GM19455 (cell line): Measurements from ENCODE around the gene PHLPP1.
"Not testable (repeated sequence)": the region's sequence is repeated elsewhere in the genome, so short reads cannot be mapped to it uniquely, and the experiment has no call there.

Experiments
- ATAC-seq: cut with Tn5 transposase; IDR thresholded peaks from one replicate; pipeline ENCODE4 v1.9.1; 2021; ENCODE audit not compliant: unreplicated experiment

PHLPP1 gene

DNA sequence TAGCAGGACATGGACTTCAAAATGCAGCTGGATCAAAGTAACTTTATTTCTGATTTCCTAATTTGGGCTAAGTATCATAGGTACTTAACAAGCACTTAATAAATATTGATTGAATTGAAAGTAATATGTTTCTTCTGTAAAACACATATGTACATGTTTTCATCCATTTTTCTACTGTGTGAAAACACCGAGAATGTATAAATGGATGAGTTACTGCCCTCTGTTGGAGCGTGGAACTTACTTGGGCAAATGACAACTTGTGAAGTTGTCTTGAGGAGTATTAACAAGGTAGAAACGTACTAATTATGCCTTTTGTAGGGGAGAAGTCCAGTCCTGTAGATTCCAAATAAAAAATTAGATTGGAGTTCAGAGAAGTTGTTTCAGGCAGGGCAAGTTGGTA lies 87.2 kb downstream of the PHLPP1 start:
- no peak for ATAC-seq

DNA sequence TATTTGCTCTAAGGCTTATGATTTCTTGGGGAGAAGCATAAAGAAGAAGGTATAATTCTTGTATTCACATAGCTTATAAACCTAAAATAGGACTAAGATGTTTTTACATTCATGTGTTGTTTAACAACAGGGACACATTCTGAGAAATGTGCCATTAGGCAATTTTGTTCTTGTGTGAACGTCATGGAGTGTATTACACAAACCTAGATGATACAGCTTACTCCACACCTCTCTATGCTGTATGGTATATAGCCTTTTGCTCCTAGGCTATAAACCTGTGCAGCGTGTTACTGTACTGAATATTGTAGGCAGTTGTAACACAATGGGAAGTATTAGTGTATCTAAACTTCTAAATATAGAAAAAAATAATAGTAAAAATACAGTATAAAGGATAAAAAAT lies 92.1 kb downstream of the PHLPP1 start:
- ATAC-seq: no peak

DNA sequence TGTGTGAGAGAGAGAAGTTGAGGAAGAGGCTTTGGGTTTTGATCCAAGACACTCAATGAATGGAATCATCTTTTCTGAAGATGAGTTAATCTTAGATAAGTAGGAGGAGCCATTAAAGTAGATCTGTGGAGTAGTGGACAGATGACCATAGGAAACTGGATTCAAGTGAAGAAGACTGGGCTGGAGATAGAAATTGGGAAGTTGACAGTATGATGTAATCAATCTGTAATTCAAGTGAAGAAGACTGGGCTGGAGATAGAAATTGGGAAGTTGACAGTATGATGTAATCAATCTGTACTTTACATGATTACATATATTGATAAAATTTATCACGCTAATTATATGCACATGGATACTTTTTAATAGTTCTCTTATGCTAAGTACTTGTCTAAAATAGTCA lies 92.8 kb downstream of the PHLPP1 start:
- ATAC-seq: no peak

DNA sequence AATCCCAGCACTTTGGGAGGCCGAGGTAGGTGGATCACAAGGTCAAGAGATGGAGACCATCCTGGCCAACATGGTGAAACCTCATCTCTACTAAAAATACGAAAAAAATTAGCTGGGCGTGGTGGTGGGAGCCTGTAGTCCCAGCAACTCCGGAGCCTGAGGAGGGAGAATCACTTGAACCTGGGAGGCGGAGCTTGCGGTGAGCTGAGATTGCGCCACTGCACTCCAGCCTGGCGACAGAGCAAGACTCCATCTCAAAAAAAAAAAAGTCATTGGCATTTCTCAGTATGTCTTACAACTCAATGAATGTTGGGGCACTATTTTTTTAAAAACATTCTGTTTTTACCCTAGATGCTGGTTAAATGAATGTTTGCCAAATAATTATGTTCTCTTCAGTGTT lies 94.1 kb downstream of the PHLPP1 start:
- ATAC-seq: not testable (repeated sequence)

DNA sequence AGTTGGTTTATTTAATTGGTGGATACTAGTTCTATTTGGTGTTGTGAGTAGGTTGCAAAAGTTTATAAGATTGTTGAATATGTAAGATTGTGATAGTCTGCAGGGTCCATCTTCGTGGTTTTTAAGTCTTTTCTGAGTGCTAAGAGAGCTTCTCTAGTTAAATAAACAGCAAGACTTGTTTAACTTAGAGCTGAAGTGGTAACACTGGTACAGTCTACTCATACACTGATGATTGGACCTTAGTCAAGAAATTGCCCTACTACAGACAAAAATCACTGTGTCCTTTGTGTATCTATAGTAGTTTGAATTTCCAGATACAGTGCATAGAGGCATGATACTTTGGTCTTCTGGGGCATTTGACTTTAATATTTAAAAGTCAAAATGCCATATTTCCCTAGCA lies 94.6 kb downstream of the PHLPP1 start:
- ATAC-seq: no peak

DNA sequence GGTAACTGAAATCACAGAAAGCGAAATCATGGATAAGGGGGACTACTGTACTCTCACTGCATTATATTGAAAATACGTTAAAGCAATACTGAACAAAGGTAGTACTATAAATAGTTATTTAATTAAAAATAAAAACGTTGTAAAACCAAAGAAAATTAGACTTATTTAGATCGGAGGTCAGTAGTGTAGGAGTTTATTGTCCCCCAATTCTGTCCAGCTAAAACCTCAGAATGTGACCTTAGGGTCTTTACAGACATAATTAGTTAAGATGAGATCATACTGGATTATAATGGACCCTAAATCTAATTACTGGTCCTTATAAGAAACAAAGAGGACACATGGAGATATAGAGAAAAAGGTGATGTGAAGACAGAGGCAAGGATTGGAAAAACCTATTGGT lies 95.3 kb downstream of the PHLPP1 start:
- ATAC-seq: no peak

DNA sequence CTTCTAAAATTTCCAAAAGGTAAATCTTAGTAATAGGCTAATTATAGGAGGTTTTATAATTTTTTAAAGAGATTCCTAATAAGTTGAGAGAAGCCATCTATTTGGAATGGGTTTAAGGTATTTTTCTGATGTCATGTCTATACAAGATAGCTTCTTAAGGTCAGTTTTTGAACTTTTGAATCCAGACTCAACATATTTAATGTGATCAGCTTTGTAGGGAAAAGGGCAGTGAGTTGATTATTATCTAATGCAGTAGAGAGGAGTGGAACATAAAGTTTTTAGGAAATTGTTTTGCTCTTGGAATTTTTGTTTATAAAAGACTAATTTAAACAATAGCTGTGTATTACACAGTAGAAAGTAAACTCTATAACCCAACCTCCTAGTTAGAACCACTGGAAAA lies 96.3 kb downstream of the PHLPP1 start:
- no peak for ATAC-seq

DNA sequence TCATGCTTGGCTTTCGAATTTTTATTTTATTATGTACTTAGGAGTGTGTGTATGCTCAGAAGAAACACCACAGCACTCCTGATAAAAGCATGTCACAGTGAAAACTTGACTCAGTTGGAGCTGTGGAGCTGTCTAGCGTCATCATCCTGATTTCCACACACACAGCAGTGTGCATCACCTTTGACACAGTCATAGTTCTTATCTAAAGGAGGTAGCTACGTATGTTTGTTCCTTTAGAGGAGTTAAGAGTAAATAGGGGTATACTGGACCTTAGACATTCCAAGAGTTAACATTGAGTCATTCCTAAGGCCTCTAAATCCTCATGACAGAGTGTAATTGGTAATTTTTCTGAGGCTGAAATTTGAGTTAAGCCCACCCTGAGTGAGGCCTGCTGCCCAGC lies 96.9 kb downstream of the PHLPP1 start:
- no peak for ATAC-seq

DNA sequence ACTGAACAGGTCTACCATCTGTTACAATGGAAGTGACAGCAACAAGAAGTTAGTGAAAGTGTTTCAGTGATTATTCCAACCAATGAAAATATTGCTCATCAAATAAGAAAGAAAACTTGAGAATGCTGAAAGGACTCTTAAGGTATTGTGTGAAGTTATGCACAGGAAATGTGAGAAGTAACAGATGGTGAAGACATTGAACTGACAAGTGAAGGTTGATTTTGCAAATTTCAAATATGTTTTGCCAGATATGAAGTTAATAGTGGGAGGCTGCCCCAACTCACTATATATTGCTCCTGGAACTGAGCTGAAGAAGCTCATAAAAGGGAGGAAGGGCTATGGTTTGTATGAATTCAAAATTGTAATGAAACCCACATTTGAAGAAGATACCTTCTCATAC lies 97.5 kb downstream of the PHLPP1 start:
- ATAC-seq: no peak

DNA sequence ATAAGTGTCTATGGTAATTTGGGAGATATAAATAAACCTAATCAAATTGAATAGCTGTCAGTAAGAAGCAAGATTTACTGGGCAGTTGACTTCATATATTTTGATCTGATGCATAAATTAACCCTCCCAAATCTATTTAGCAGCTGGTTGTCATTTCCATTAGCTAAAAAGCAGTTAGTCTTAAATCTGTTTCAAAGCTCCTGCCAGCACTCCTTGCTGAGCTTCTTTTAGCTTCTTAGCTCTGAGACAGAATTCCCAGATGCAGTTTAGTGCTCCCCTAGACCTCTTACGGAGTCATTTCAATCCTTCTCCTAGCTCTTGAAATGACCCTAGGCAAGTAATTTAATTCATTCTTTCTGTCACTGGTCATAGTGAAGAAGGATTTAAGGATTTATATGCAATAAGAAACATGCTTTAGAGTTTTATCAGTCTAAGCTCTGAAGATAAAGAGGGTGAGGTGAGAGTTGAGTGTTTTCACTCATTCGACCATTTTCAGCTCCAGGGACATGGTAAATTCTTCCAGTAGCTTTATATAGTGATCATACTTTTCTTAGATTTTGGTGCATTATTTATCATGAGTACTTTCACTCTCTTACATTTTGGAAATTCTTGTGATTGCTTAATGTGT lies 98.9 kb downstream of the PHLPP1 start:
- no peak for ATAC-seq

DNA sequence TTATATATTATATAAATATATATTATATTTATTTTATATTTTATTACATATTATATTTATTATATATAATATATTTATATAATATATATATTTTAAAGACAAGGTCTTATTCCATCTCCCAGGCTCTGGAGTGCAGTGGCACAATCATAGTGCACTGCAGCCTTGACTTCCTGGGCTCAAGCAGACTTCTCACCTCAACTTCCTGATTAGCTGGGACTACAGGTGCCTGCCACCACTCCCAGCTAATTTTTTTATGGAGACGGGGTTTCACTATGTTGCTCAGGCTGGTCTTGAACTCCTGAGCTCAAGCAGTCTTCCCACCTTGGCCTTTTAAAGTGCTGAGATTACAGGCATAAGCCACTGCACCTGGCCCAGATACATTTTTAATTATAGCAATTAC lies 110.0 kb downstream of the PHLPP1 start:
- no peak for ATAC-seq

DNA sequence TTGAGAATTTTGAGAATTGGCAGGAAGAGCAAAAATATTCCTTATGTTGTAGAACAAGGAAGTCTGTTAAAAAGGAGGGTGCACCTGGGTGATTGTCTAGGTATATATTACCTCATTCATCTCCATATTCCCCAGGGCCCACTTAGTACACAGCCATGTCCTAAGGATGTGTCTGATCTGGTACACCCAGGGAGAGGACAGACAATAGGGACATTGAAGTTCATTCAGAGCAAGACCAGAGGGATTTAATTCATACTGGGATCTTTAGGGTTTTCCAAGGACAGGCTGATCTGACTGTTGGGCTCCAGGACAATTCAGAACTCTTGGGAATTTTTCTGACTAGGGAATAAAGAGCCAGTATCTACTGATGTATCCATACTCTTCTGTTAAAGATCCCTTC lies 112.1 kb downstream of the PHLPP1 start:
- no peak for ATAC-seq

DNA sequence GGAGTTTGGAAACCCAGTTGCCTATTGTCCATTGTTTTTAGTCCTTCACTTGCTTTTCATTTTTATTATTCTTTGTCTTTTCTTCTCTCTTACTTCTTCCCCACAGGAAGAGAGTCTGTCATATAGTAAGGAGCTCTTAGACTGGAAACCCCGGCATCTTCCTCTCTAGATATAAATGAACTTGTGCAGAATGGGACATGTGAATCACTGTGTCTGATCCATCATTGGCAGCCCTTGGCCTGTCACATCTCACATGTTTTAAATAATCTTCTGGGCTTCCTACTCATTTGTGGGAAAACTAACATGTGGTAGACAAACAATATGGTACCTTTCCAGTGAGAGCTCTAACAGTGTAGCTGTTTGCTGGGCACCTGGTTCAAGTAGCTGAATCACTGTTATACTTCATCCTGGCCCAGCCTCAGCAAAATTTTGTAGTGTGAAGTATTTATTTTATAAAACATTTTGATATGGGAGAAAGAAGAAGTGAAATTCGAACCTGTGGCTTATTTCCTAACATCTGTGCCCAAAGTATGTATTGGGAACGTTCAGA lies 112.8 kb downstream of the PHLPP1 start:
- ATAC-seq: no peak

DNA sequence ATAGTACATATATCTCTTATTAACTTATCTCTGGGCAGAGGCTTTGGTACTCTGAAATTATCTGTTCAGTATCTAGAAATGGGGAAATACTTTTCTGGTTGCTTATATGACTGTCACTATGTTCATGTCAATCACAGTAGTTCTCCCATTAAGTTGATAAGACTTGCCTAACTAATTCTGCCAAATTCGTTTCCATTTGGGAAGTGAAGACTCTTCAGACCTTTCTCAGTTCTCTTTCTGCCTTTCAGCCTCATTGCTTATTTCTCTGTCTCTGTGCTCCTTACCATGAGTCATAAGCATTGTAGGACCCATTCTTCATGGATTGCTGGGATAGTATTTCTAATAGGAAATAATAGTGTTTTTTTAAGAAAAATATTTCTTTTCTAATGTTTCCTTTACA lies 113.5 kb downstream of the PHLPP1 start:
- no peak for ATAC-seq

DNA sequence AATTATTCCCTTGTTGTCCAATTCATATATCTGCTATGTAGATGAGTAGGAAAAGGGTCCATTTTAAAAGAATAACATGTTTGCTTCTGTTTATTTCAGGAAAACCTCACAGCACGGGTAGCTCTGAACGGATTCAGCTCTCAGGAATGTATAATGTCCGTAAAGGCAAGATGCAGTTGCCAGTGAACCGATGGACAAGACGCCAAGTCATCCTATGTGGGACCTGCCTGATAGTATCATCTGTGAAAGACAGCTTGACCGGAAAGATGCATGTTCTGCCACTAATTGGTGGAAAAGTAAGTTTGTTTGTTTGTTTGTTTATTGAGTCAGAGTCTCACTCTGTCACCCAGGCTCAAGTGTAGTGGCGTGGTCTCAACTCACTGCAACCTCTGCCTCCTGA lies 114.6 kb downstream of the PHLPP1 start:
- ATAC-seq: no peak

DNA sequence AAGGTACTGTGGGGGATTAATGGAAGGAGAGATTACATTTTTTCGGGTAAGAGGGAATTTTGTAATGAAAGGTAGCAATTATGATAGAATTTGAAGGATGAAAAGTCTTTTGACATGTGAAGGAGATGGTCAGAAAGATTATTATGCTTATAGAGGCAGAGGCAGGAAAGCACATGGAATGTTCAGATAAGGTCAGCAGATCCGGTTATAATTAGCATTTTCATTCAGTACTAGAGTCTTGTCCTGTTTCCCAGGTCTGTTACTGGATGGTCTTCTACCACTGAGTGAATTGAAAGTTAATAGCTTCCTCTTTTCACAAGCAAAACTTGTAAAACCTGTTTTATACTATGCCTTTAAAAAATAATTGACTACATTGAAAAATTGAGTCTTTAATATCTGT lies 116.9 kb downstream of the PHLPP1 start:
- no peak for ATAC-seq

DNA sequence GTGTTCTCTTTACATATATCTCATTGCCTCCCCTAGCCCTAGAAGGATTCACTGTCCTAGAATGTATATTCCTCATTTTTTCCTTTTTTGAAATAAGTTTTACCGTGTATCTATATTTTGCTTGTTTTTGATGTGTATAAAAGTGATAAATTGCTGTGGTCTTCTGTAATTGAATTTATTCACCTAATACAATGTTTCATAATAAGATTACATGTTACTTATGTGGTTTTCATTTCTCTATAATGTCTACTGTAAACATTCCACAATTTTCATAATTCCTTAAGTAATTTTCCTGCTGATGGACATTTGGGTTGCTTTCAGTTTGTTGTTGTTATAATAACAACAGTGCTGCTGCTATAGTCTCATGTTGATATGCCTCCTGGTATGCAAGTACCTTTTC lies 118.2 kb downstream of the PHLPP1 start:
- no peak for ATAC-seq

DNA sequence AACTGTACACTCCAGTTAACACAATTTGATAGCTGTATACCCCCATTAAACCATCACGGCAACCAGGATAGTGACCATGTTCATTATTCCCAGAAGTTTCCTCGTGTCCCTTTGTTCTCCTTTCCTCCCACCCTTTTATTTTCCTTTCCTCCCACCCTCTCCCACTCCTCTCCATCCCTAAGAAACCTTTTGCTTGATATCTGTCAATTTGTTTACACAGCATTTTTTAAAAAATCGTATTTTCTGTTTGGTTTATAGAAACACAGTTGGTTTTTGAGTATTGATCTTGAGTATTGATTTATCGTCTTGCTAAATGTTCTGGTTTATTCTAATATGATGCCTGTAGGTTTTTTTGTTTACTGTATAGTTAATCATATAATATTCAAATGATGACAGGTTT lies 119.4 kb downstream of the PHLPP1 start:
- no peak for ATAC-seq

DNA sequence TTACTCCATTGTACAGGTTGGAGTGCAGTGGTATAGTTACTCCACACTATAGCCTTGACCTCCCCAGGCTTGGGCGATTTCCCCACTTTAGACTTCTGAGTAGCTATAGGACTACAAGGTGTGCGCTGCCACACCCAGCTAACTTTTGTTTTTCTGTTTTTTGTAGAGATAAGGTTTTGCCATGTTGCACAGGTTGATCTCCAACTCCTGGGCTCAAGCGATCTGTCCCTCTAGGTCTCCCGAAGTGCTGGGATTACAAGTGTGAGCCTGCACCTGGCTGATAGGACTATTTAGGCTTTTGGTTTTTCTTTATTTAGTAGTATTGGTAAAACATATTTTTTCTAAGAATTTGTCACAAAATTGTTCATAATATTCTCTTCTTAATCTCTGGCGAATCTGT lies 121.7 kb downstream of the PHLPP1 start:
- no peak for ATAC-seq

DNA sequence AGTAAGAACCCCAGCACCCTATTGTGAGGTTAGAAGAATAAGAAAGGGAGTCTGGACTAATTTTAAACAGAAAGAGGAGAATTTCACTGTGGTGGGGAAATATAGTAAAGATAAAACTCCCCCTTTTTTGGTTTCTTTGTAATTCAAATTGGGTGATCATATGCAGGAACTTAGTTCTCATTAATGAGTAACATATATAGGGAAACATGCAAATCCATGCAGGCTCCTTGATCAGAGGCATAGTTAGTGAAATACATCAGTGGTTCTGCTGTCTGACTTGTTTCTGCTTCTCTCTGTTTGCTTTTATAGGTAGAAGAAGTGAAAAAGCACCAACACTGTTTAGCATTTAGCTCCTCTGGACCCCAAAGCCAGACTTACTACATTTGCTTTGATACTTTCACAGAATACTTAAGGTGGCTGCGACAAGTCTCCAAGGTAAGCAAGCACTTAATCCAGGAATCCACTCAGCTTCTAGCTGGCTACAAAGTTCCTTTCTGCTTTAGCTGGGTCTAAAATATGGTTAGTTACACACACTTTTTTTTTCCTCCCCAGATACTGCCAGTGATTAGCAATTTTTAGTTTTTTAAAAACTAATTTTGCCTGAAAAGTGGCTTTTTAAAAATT lies 123.2 kb downstream of the PHLPP1 start:
- ATAC-seq: no peak

DNA sequence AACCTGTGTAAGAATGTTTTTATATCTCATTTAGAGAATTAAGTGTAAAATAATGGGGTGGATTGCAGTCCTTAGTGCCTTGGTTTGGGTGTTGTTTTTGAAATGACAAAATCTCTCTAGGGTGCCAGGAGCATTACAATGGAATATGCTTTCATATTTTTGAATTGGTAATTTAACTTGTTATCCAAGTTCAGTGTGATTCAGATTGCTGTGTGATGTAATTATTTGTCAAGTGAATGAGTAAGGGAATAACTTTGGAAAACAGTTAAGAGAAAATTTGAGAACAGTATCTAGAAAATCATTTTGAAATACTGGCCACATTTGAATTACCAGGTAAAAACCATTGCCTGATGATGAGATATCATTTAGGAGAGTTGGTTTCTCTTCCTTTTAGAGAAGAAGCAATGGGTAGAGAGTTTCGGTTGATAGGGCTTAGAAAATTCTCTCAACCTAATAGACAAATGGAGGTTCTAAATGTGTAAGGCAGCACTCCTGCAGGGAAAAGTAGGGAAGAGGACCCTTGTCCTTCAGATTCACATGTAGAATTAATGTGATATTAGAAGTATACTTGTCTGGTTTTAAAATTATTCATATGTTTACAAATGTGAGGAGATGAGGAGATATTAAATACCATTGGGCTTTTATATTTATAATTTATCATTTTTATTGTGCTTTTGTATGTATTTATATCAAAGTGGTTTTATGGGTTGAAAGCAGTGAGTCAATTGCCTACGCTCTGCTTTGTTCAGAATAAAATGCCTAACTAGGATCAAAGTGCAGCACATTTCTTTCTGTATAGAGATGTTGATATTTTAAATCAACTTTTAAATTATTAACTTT lies 124.8 kb downstream of the PHLPP1 start:
- ATAC-seq: no peak

DNA sequence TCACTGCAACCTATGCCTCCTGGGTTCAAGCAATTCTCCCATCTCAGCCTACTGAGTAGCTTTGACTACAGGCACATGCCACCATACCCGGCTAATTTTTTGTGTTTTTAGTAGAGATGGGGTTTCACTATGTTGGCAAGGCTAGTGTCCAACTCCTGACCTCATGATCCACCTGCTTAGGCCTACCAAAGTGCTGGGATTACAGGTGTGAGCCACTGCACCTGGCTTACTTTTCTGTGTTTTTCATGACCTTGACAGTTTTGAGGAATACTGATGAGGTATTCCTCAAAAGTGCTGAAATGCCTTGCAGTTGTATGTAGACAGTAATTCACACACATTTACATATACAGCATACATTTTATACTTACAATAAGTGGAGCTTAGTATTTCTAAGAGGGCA lies 126.1 kb downstream of the PHLPP1 start:
- ATAC-seq: no peak
